Sigmoid colon (tissue), 4 donors: ENCODE data around the gene TENT5C.

Experiments
- CTCF ChIP-seq, 4 experiments: fragments of 450-650 bp in 3 of 4; fragments of 200-600 bp in 1 of 4; IDR thresholded peaks; one replicate each; pipeline ENCODE4 v1.5.1; 2016 to 2019; ENCODE audit warnings: antibody characterized with exemption in 4 of 4, mild to moderate bottlenecking in 3 of 4, moderate library complexity in 2 of 4
- EP300 ChIP-seq, 4 donors: sonication (generic); formaldehyde crosslinking; IDR thresholded peaks; one replicate each; pipeline ENCODE4 v1.6.1; 2017; ENCODE audit warnings: antibody characterized with exemption in 4 of 4
- POLR2AphosphoS5 ChIP-seq, 4 donors: sonication (generic); formaldehyde crosslinking; IDR thresholded peaks; one replicate each; pipeline ENCODE4 v1.6.1; 2017; ENCODE audit warnings: antibody characterized with exemption in 4 of 4

GRCh38 chr1:117580436-117580835 is 25.4 kb upstream of the TENT5C start:
- no peak for TF ChIP-seq CTCF (IDR thresholded peaks at IDR 0.05)
- TF ChIP-seq POLR2AphosphoS5 (IDR thresholded peaks at IDR 0.05), result no peak
- TF ChIP-seq EP300 (IDR thresholded peaks at IDR 0.05), result no peak
